ENCODE results near the gene TMEM258. TPM values are rescaled to one million over a fixed set of nuclear protein-coding genes. Genes with fewer than 3 reads are reported as not detected.

The TMEM258 gene
- total and polyA plus RNA-seq, 2 of the 4 experiments (the other 2 are of a cell fraction) = 107 to 280 TPM

DNA sequence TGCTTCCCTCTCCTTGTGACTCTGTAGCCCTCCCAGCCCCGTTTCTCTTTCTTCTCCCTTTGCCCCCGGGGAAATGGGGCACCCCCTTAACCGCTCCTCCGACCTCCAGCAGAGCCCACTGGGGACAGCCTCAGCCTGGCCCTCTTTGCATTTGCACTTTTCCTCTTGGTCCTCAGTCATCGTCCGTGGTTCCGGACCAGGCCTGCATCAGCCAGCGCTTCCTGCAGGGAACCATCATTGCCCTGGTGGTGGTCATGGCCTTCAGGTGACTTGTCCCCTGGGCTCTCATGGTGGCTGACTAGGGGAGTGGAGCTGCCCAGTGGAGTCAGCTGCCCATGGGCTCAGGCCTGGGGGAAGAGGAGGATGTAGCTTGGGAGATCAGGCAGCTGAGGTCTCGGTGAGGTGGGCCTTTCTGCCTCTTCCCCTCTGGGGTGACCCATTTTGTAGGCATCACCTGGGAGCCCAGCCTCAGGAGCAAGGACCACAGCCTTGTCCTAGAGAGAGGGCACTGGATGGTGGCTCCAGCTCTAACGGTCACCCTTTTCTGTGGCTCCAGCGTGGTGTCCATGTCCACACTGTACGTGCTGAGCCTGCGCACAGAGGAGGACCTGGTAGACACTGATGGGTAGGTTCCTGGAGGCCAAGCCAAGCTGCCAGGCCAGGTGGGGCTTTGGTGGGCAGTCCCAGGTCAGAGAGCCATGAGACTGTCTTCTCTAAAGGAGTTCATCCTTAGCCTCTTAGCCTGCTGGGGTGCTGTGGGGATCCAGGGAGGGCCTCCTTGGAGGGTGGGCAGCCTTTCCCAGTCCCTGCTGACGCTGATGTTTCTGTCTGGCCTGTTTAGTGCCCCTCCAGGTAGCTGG is 12.5 kb downstream of the TMEM258 start:
- no peaks in the 10 kb centered on the region for H3K79me1 ChIP-seq (ENCODE audit: low read depth in 1 of 2, low read length in 2 of 2)
- H3K9me3 ChIP-seq (ENCODE audit: control insufficient read depth, insufficient read depth, low read length) = no peaks in the 10 kb centered on the region
- in situ Hi-C loops (cut with MboI; ENCODE audit: low sequenced_read_pairs) (no loop called here), intact Hi-C loops (cut with micrococcal nuclease) (no loop called here), dilution Hi-C loops (cut with HindIII; ENCODE audit: low sequenced_read_pairs, unreplicated experiment) (no loop called here)
- no peak overlapping the region for H3K27ac ChIP-seq (ENCODE audit: insufficient read depth, low read length)
- H3K56ac ChIP-seq (ENCODE audit: extremely low read depth, insufficient read depth, low read length) = no peak overlapping the region
- H3K4me2 ChIP-seq (ENCODE audit: low read depth, low read length) = no peak overlapping the region
- peaks cover 3% of the 10 kb centered on the region; the same call in 1 of the 2 replicates for H3K4me1 ChIP-seq (ENCODE audit: control insufficient read depth, insufficient read depth, low read length)
- H4K8ac ChIP-seq (ENCODE audit: low read depth in 2 of 2, low read length in 2 of 2) = no peak overlapping the region
- no peak overlapping the region for H3K4ac ChIP-seq (ENCODE audit: low read depth, low read length)
- BruUV-seq (replicated peaks) = no TSS peak
- no peak overlapping the region for H2BK120ac ChIP-seq (ENCODE audit: low read depth, low read length)
- CTCF ChIA-PET = interaction anchor here (0.7 to 1.2 kb wide), 2 partner anchors 32 to 33 kb away, joined by 3 to 5 read pairs; no protein-coding TSS in a partner anchor
- H3K27me3 ChIP-seq (ENCODE audit: control insufficient read depth, insufficient read depth, low read length) = no peaks in the 10 kb centered on the region
- H4K20me1 ChIP-seq (ENCODE audit: insufficient read depth, low read length) = no peaks in the 10 kb centered on the region
- no peaks in the 10 kb centered on the region; the same call in 1 of the 2 replicates for H3K9me1 ChIP-seq (ENCODE audit: insufficient read depth, low read length)
- no peak overlapping the region for H3K18ac ChIP-seq (ENCODE audit: low read depth, low read length)
- no peak overlapping the region for H3K14ac ChIP-seq (replicated peaks; ENCODE audit: low read depth, low read length)
- no peak for TF ChIP-seq CEBPB (IDR thresholded peaks at IDR 0.05; ENCODE audit: low read depth, low read length)
- H3K36me3 ChIP-seq (ENCODE audit: control insufficient read depth, insufficient read depth, low read length) = peaks cover 12% of the 10 kb centered on the region
- POLR2A ChIA-PET (ENCODE audit: unreplicated experiment) = interaction anchor here (0.6 kb wide), 1 partner anchor 795 kb away, joined by 11 read pairs; no protein-coding TSS in a partner anchor
- 94% methylated on average over 9 of the region's 14 CpGs; no CpG with 5 or more reads in 1 of the 2 experiments for WGBS, 2 experiments (ENCODE audit: extremely low coverage in 2 of 2, insufficient read length in 1 of 2)
- no peak overlapping the region for H3K4me3 ChIP-seq (ENCODE audit: insufficient read depth, low read depth, low read length)
- H2BK5ac ChIP-seq (ENCODE audit: low read depth, low read length, poor library complexity, severe bottlenecking) = no peak overlapping the region
- no peak overlapping the region for H2BK15ac ChIP-seq (ENCODE audit: low read depth, low read length)
- no peak overlapping the region for H2BK20ac ChIP-seq (ENCODE audit: low read depth, low read length)
- no peak overlapping the region for H4K91ac ChIP-seq (ENCODE audit: insufficient read depth, low read depth, low read length)
- H2AK5ac ChIP-seq (ENCODE audit: low read depth, low read length) = no peak overlapping the region
- no peak for DNase-seq
- no peak overlapping the region for H4K5ac ChIP-seq (ENCODE audit: low read depth, low read length)
- peak overlapping the region; percentile 69 for H2AK9ac ChIP-seq (replicated peaks; ENCODE audit: low read depth, low read length, poor library complexity)
- no peak overlapping the region for H2AFZ ChIP-seq (replicated peaks; ENCODE audit: low read length, poor library complexity)
- H3K23ac ChIP-seq (ENCODE audit: low read depth, low read length) = no peak overlapping the region
- H3K9ac ChIP-seq (ENCODE audit: low read depth, low read length) = no peak overlapping the region
- no peak for ATAC-seq (ENCODE audit: low read depth)

Measured in IMR-90 (cell line).